ENCODE measurements around the gene PXK. TPM values are rescaled to one million over a fixed set of nuclear protein-coding genes. Genes with fewer than 3 reads are reported as not detected.

PXK gene
- total and polyA plus RNA-seq, 10 of the 15 experiments (the other 5 are each of a cell fraction or from before 2014, with no cell fraction given): 8.4 to 38.0 (median 27.6) TPM

DNA sequence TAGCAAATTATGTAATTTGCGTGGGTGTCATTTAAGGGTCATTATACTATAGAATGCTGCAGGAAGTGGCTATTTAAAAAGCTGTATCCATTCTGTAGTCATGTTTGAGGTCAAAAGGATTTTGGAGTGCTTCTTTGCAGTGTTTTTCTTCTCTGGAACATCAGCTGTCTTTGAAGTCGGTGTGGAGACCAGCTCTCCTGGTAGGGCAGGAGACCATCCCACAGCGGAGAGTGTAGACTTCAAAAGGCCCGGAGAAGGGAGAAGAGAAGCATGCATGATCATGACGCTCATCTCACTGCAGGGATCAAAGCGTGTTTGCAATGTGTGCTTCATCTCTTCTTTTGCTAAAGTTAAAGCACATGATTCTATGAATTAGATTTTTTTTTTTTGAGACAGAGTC is 19.9 kb downstream of the PXK start:
- in situ Hi-C loops (cut with MboI) (no loop called here), intact Hi-C loops (cut with micrococcal nuclease; ENCODE audit: unreplicated experiment) (no loop called here)
- Histone ChIP-seq H3K9me3 (replicated peaks; ENCODE audit: control insufficient read depth, insufficient read depth, low read length) (no peaks in the 10 kb centered on the region), H3K9ac (ENCODE audit: control insufficient read depth, insufficient read depth, low read length) (no peak overlapping the region), H2AFZ (ENCODE audit: control insufficient read depth, low read depth, low read length) (no peak overlapping the region), H3K4me2 (ENCODE audit: control insufficient read depth, insufficient read depth) (no peak overlapping the region; the same call in 1 of the 2 replicates), H3K4me3 (no peak overlapping the region), H3K36me3 (ENCODE audit: control insufficient read depth in 2 of 2, insufficient read depth in 2 of 2, low read length in 1 of 2) (no peaks in the 10 kb centered on the region), H3K27ac (ENCODE audit: control insufficient read depth, insufficient read depth) (no peak overlapping the region), H4K20me1 (ENCODE audit: control insufficient read depth, insufficient read depth) (no peaks in the 10 kb centered on the region), H3K4me1 (ENCODE audit: control insufficient read depth, insufficient read depth, low read length) (peaks cover 72% of the 10 kb centered on the region), H3K27me3 (replicated peaks in 1 of 2; ENCODE audit: control insufficient read depth in 2 of 2, insufficient read depth in 2 of 2, low read length in 1 of 2) (no peaks in the 10 kb centered on the region), H3K79me2 (ENCODE audit: control insufficient read depth, insufficient read depth, low read length) (peaks cover 7% of the 10 kb centered on the region)
- RAD21 ChIA-PET (ENCODE audit: unreplicated experiment): interaction anchor here (1.1 to 8.7 kb wide), 7 partner anchors 11 to 278 kb away, joined by 3 to 149 read pairs (median 6); partner anchors contain the start of genes HTD2, PXK and RPP14
- POLR2A ChIA-PET: interaction anchor here (12.7 kb wide), 1 partner anchor 16 kb away, joined by 221 read pairs; the partner anchor contains the start of gene PXK
- CTCF ChIA-PET: interaction anchor here (1.0 to 12.5 kb wide), 8 partner anchors 13 to 176 kb away, joined by 3 to 204 read pairs (median 7); partner anchors contain the start of genes HTD2, PXK and RPP14
- DNase-seq (ENCODE audit: low read depth, low spot score) (no peak), ATAC-seq (no peak), FAIRE-seq (no peak)
- no TSS peak for BruUV-seq (replicated peaks)
- 35% methylated on average over 6 of the region's 6 CpGs for WGBS (ENCODE audit: insufficient coverage, insufficient replicate concordance, low lambda C conversion rate, missing lambda C conversion rate)
- no peak for TF ChIP-seq SREBF2 (IDR thresholded peaks at IDR 0.05; ENCODE audit: low read length)
- no peak for TF ChIP-seq SRF (IDR thresholded peaks at IDR 0.05; ENCODE audit: low read depth in 2 of 2, low read length in 2 of 2)
- no peak for TF ChIP-seq EGR1 (IDR thresholded peaks at IDR 0.05; ENCODE audit: borderline replicate concordance in 1 of 2, low read depth in 2 of 2, low read length in 2 of 2)
- TF ChIP-seq, protein P1, sequence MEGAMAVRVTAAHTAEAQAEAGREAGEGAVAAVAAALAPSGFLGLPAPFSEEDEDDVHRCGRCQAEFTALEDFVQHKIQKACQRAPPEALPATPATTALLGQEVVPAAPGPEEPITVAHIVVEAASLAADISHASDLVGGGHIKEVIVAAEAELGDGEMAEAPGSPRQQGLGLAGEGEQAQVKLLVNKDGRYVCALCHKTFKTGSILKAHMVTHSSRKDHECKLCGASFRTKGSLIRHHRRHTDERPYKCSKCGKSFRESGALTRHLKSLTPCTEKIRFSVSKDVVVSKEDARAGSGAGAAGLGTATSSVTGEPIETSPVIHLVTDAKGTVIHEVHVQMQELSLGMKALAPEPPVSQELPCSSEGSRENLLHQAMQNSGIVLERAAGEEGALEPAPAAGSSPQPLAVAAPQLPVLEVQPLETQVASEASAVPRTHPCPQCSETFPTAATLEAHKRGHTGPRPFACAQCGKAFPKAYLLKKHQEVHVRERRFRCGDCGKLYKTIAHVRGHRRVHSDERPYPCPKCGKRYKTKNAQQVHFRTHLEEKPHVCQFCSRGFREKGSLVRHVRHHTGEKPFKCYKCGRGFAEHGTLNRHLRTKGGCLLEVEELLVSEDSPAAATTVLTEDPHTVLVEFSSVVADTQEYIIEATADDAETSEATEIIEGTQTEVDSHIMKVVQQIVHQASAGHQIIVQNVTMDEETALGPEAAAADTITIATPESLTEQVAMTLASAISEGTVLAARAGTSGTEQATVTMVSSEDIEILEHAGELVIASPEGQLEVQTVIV (IDR thresholded peaks at IDR 0.05; ENCODE audit: borderline replicate concordance, partially characterized antibody): no peak
- SMC1A ChIA-PET (ENCODE audit: uncharacterized antibody, unreplicated experiment): interaction anchor here (0.5 to 15.0 kb wide), 10 partner anchors 16 to 140 kb away, joined by 3 to 324 read pairs (median 4); partner anchors contain the start of genes HTD2, PXK and RPP14
